HL-60/S4 (cell line): Measurements from ENCODE around the gene SHOX.

Source experiments
- in situ Hi-C: fragments of 300-500 bp; cut with MboI; formaldehyde crosslinking; loops from 2 replicates; pipeline ENCODE4 v1.14.3; 2022; ENCODE audit warnings: low sequenced_read_pairs

SHOX gene

GRCh38 chrX:663841-664240 lies 33.2 kb downstream of the SHOX start:
- in situ Hi-C loops: no loop called here

DNA sequence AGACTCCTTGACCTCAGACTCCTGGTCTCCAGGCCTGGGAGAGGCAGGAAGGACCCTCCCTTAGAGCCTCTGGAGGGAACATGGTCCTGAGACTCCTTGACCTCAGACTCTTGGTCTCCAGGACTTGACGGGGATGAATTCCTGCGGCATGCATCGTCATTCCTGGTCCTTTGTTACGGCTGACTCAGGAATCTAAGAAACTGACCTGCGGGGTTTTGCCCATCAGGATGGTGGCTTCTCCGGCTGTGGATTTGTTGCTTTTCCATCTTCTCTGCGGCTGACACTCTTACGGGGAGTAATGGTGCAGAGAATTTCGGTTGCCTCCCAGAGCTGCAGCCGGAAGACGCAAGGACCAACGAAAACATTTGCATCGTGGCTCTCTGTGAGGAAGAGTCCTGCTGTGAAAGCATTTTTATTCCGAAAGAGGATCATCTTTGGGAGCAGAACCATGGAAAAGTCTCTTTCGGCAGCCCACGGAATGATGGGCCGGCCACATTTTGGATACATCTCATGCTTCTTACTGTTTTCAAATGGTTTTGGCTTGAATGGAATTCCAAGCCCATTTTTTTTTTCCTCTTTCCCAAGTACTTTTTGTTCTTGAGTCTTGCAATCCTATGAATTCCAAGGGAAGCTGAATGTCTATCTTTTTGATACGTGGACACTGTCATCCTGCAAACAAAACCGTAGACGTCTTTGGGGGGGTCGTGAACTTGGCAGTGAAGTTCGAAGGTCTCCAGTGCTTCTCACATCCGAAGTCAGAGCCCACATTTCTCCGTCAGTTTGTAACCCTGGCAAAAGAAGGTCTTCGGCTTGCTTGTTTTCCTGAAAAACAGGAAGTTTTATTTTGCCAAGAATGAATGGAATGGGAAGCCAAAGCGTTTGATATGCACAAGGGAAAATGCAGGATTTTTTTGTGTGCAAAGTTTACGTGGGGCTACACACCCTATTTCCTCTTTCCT lies 36.5 kb downstream of the SHOX start:
- in situ Hi-C loops: no loop called here

DNA sequence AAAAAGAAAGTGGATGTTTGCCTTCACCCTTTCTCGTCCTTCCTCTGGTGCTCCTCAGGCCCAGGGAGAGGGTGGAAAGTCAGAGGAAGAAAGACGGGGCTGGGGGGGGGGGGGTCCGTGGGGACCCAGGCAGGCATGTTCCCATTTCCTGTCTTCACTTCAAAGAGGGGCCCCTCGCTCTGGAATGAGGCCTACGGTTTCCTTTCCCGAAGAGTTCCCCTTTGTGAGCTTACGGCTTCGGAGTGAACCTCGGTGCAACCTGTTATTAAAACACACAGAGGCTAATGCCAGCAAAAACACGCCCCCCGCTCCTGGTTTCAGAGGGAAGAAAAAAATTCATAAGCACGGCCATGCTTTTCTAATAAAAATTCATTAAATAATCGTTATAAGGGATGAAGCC lies 40.1 kb downstream of the SHOX start:
- in situ Hi-C loops: no loop called here

- in situ Hi-C loops: no loop called here
Observed at GRCh38 chrX:672931-673330, 42.3 kb downstream of the SHOX start.

DNA sequence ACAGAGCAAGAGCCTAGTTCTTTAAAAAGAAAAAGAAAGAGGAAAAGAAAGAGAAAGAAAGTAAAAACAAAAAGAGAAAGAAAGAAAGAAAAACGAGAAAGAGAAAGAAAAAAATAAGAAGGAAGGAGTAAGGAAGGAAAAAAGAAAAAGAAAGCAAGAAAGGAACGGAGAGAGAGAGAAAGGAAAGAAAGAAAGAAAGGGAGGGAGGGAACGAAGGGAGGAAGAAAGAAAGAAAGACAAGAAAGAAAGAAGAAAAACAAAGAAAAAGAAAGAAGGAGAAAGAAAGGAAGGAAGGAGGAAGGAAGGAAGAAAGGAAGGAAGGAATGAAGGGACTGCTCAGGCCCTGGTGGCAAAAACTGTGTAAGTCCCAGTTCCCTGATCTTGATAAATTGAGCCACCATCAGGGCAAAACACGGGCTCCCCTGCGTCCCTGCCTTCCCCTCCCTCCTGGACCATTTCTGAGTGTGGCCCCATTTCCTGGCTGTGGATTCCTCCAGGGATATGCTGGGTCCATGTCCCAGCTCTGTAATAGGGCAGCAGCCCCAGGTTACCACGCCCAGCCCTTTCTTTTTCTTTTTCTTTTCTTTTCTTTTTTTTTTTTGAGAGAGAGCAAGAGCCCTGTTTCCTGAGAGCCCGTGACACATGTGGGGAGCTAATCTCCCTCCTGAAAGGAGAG lies 44.8 kb downstream of the SHOX start:
- in situ Hi-C loops: no loop called here

DNA sequence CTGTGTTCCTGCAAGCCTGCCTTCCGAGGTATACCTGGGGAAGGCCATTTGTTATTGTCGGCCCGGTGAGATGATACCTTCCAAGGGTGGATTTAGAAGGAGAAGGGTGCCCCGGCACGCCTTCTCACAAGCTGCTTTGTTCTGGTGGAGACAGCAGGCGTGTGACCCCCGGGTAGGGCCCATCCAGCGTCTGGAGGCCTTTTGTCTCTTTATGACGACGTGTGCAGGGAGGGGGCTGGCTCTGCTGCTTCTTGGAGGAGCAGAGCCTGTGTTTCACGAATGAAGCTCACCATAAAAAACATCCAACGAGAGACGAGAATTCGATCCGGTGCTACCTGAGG lies 45.3 kb downstream of the SHOX start:
- in situ Hi-C loops: no loop called here

DNA sequence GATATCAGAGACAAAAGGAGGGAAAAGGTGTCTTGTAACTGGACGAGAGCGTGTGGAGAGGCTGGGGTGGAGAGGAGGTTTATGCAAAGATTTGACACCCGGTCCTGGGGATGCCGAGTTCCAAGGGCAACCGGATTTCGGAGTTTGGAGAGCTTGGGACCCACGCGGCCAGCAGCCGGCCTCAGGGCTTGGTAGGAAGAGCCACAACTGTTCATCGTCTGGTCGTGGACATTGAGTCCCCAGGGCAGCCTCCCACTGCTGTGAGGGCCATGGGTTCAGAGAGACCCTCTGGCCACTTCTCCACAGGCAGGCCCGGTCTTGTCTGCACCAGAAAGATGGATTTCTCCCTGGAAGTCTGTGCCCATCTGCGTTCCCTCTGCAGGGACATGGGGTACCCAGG lies 46.8 kb downstream of the SHOX start:
- in situ Hi-C loops: no loop called here

GRCh38 chrX:679291-679979 lies 48.8 kb downstream of the SHOX start:
- in situ Hi-C loops: no loop called here

GRCh38 chrX:680062-680461 lies 49.5 kb downstream of the SHOX start:
- in situ Hi-C loops: no loop called here

GRCh38 chrX:681989-682388 lies 51.4 kb downstream of the SHOX start:
- in situ Hi-C loops: no loop called here

GRCh38 chrX:682892-683291 lies 52.3 kb downstream of the SHOX start:
- in situ Hi-C loops: no loop called here

DNA sequence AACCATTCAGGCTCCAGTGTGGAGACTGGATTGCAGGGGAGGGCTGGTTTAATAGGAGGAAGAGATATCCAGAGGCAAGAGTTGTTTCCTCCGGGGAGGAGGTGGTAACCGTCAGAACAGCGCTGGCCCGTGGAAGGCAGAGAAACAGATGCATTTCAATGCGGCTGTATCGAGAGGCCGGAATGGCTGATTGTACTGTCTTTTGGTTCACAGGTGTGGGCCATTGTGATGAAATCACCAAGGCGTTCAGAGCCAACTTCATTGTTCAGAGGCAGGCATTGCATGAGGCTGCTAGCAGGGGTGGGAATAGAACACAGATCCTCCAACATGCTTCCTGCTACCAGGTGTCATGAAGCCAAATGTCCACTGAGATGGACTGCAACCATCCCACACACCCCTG lies 53.0 kb downstream of the SHOX start:
- in situ Hi-C loops: no loop called here

DNA sequence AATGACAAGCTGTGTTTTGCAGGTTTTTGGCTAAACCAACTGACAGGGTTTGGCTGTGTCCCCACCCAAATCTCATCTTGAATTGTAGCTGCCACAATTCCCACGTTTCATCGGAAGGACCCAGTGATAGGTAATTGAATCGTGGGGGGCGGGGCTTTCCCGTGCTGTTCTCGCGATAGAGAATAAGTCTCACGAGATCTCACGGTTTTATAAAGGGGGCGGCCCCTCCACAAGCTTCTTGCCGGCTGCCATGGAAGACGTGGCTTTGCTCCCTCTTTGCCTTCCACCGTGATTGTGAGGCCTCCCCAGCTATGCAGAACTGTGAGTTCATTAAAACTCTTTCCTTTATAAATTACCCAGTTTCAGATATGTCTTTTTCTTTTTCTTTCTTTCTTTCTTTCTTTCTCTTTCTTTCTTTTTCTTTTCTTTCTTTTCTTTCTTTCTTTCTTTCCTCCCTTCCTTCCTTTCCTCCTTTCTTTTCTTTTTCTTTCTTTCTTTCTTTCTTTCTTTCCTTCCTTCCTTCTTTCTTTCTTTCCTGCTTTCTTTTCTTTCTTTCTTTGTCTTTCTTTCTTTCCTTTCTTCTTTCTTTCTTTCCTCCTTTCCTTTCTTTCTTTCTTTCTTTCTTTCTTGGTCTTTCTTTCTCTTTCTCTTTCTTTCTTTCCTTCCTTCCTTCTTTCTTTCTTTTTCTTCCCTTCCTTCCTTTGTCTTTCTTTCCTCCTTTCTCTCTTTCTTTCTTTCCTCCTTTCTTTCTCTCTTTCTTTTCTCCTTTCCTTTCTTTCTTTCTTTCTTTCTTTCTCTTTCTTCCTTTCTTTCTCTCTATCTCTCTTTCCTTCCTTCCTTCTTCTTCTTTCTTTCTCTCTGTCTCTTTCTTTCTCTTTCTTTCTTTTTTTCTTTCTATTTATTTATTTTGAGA lies 54.8 kb downstream of the SHOX start:
- in situ Hi-C loops: no loop called here

GRCh38 chrX:689983-690382 lies 59.4 kb downstream of the SHOX start:
- in situ Hi-C loops: no loop called here

- in situ Hi-C loops: no loop called here
Observed at GRCh38 chrX:694800-695199, 64.2 kb downstream of the SHOX start.

DNA sequence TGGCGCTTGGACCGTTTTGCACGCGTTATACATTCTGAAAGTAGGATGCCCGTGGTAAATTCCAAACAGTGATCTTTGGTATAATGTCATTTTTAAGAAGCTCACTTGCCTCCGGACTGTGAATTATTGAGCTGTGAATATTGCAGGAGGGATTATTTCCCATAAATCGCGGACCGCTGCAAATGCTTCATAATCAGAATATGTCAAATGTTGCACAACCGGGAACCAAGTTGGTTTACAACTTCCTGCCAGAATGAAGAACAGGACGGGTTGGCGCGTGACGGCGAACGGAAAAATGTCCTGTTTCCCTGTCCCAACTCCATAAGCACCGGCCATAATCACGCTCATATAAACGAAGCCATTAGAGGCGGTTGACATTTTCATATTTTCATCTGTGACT lies 67.6 kb downstream of the SHOX start:
- in situ Hi-C loops: no loop called here

GRCh38 chrX:700936-701335 lies 70.3 kb downstream of the SHOX start:
- in situ Hi-C loops: no loop called here

DNA sequence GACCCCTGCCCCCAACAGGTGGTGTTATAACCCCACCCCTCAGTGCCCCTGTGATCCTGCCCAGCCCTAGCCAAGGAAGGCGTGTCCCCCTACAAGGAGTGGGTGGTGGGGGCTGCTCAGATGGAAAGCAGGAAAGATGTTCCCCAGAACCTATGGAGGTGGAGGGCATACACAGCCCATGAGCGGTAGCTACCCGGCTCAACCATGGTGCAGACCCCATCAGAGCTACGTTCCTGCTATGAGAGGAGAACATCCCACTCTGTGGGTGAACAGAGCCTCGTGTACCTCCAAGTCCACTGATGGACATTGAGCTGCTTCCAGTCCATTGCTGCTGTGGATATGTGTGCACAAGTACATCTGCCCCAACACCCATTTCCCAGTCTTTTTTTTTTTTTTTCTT lies 71.1 kb downstream of the SHOX start:
- in situ Hi-C loops: no loop called here

GRCh38 chrX:703466-703865 lies 72.9 kb downstream of the SHOX start:
- in situ Hi-C loops: no loop called here

DNA sequence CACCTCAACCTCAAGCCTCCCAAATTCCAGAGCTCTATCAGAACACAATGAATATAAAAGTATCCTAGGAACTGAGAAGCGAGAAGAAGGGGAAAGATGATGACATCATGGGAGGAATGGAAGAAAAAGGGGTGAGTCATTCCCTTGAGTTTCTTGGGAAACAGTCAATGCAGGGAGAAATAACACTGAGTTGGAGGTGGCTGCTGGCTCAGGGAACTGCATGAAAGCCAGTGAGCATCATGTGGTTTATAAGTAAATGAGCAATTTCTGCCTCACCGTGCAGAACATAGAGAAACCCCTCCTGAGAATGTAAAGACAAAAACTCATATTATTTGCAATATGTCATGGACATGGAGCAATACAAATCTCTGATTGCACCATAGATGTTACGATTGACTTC lies 73.3 kb downstream of the SHOX start:
- in situ Hi-C loops: no loop called here
